ENCODE measurements around the gene SRSF9.
"Not testable (repeated sequence)": the region's sequence is repeated elsewhere in the genome, so short reads cannot be mapped to it uniquely, and the experiment has no call there.

The SRSF9 gene

GRCh38 chr12:120481022-120481767, 11.6 kb upstream of the SRSF9 start:
- no peak for DNase-seq

- DNase-seq: no peak
These were observed 10.7 kb upstream of the SRSF9 start for GRCh38 chr12:120480211-120480610.

GRCh38 chr12:120479458-120479857, 9.9 kb upstream of the SRSF9 start:
- DNase-seq: no peak

GRCh38 chr12:120475643-120476042, 6.1 kb upstream of the SRSF9 start:
- no peak for DNase-seq

- DNase-seq: no peak
These were observed 5.0 kb upstream of the SRSF9 start for GRCh38 chr12:120474616-120474960.

- no peak for DNase-seq
These were observed 4.5 kb upstream of the SRSF9 start for GRCh38 chr12:120473807-120474615.

GRCh38 chr12:120472521-120472920, 3.0 kb upstream of the SRSF9 start:
- no peak for DNase-seq

- no peak for DNase-seq
These were observed 719 bp upstream of the SRSF9 start for GRCh38 chr12:120470150-120470784.

- DNase-seq: no peak
These were observed 613 bp downstream of the SRSF9 start for GRCh38 chr12:120468821-120469449.

GRCh38 chr12:120468325-120468820, 1.2 kb downstream of the SRSF9 start:
- no peak for DNase-seq

- no peak for DNase-seq
These were observed 2.1 kb downstream of the SRSF9 start for GRCh38 chr12:120467439-120467838.

GRCh38 chr12:120466560-120467315, 2.8 kb downstream of the SRSF9 start:
- DNase-seq: no peak

GRCh38 chr12:120465756-120466155, 3.8 kb downstream of the SRSF9 start:
- no peak for DNase-seq

GRCh38 chr12:120463712-120464111, 5.8 kb downstream of the SRSF9 start:
- no peak for DNase-seq

- DNase-seq: no peak
These were observed 7.4 kb downstream of the SRSF9 start for GRCh38 chr12:120462099-120462640.

- DNase-seq: no peak
These were observed 9.4 kb downstream of the SRSF9 start for GRCh38 chr12:120460157-120460556.

GRCh38 chr12:120457133-120457532, 12.4 kb downstream of the SRSF9 start:
- no peak for DNase-seq

GRCh38 chr12:120455302-120455701, 14.2 kb downstream of the SRSF9 start:
- no peak for DNase-seq

GRCh38 chr12:120453977-120454376, 15.6 kb downstream of the SRSF9 start:
- no peak for DNase-seq

GRCh38 chr12:120453060-120453750, 16.3 kb downstream of the SRSF9 start:
- DNase-seq: no peak

GRCh38 chr12:120452524-120452923, 17.0 kb downstream of the SRSF9 start:
- not testable (repeated sequence) for DNase-seq

- DNase-seq: no peak
These were observed 21.6 kb downstream of the SRSF9 start for GRCh38 chr12:120447992-120448391.
